SK-N-SH (cell line): ENCODE results near the gene GCC1. TPM values are rescaled to one million over a fixed set of nuclear protein-coding genes. Genes with fewer than 3 reads are reported as not detected.

ENCODE experiments used
- CTCF ChIA-PET: fragments of 300-600, 350-600 bp; formaldehyde crosslinking; extraction: SDS; loops from one replicate; lab custom pipeline; 2021; lab: Yijun Ruan, JAX
- POLR2A ChIA-PET: fragments of 350-600 bp; sonication (Branson Sonifier 250); formaldehyde crosslinking; extraction: SDS; loops from one replicate; lab custom pipeline; 2020; ENCODE audit warnings: antibody characterized with exemption, inconsistent platforms; lab: Yijun Ruan, JAX
- DNase-seq: peaks from one replicate; pipeline ENCODE4 v3.0.0; 2012
- H2AFZ ChIP-seq: fragments of 200-600 bp; sonication (generic); 2 replicates; pipeline ENCODE4 v1.8.1; 2016; ENCODE audit warnings: antibody characterized with exemption, mild to moderate bottlenecking, low read depth
- H3F3A ChIP-seq: fragments of 200-600 bp; sonication (generic); replicated peaks from 2 replicates; pipeline ENCODE3; 2016; ENCODE audit warnings: antibody characterized with exemption, mild to moderate bottlenecking; ENCODE audit not compliant: insufficient read depth
- H3K27ac ChIP-seq, 2 experiments: fragments of 200-500 bp in 1 of 2; fragments of 200-600 bp in 1 of 2; sonication (Bioruptor generic) in 1 of 2; sonication (generic), shearing (Covaris generic) in 1 of 2; 2 replicates each; pipeline versions ENCODE4 v1.5.1 to v1.6.1; 2014 to 2016; ENCODE audit warnings: low read depth in 2 of 2, inconsistent platforms in 1 of 2, low read length in 1 of 2, mild to moderate bottlenecking in 1 of 2, mixed read lengths in 1 of 2
- H3K27me3 ChIP-seq: fragments of 200-600 bp; sonication (generic), shearing (Covaris generic); 2 replicates; pipeline ENCODE4 v1.6.1; 2016; ENCODE audit warnings: mixed run types; ENCODE audit not compliant: insufficient read depth
- H3K36me3 ChIP-seq, 2 experiments: fragments of 200-500 bp in 1 of 2; fragments of 200-600 bp in 1 of 2; sonication (Bioruptor generic) in 1 of 2; sonication (generic) in 1 of 2; replicated peaks in 1 of 2; 2 replicates each; pipeline versions ENCODE3 to v1.5.1; 2014 to 2016; ENCODE audit warnings: low read length in 1 of 2, mild to moderate bottlenecking in 1 of 2; ENCODE audit not compliant: insufficient read depth in 2 of 2, control insufficient read depth in 1 of 2
- H3K4me1 ChIP-seq, 2 experiments: fragments of 200-500 bp in 1 of 2; fragments of 200-600 bp in 1 of 2; sonication (Bioruptor generic) in 1 of 2; sonication (generic), shearing (Covaris generic) in 1 of 2; 2 replicates each; pipeline versions ENCODE4 v1.5.1 to v1.6.1; 2014 to 2016; ENCODE audit warnings: low read depth in 1 of 2, low read length in 1 of 2, mixed run types in 1 of 2; ENCODE audit not compliant: insufficient read depth in 2 of 2, control insufficient read depth in 1 of 2
- H3K4me2 ChIP-seq: fragments of 200-600 bp; sonication (generic), shearing (Covaris generic); 2 replicates; pipeline ENCODE4 v1.6.1; 2017; ENCODE audit warnings: mixed run types
- H3K4me3 ChIP-seq, 2 experiments: fragments of 200-500 bp in 1 of 2; fragments of 200-600 bp in 1 of 2; sonication (Bioruptor generic) in 1 of 2; sonication (generic), shearing (Covaris generic) in 1 of 2; 2 replicates each; pipeline versions ENCODE4 v1.5.1 to v1.8.1; 2014 to 2016; ENCODE audit warnings: low read depth in 2 of 2, inconsistent platforms in 1 of 2, low read length in 1 of 2, mild to moderate bottlenecking in 1 of 2, mixed read lengths in 1 of 2, moderate library complexity in 1 of 2
- H3K79me2 ChIP-seq: fragments of 200-600 bp; sonication (generic); 2 replicates; pipeline ENCODE4 v1.8.1; 2017; ENCODE audit warnings: mild to moderate bottlenecking; ENCODE audit not compliant: insufficient read depth
- H3K9ac ChIP-seq: fragments of 200-600 bp; sonication (generic); 2 replicates; pipeline ENCODE4 v1.6.1; 2017; ENCODE audit warnings: mixed run types
- H3K9me2 ChIP-seq: fragments of 200-600 bp; sonication (generic); 2 replicates; pipeline ENCODE4 v1.6.1; 2017; ENCODE audit warnings: mixed run types
- H3K9me3 ChIP-seq: fragments of 200-600 bp; sonication (generic); 2 replicates; pipeline ENCODE4 v1.6.1; 2017; ENCODE audit warnings: mixed run types, mild to moderate bottlenecking, moderate library complexity
- H4K20me1 ChIP-seq: fragments of 200-600 bp; sonication (generic); 2 replicates; pipeline ENCODE4 v1.6.1; 2017; ENCODE audit warnings: mild to moderate bottlenecking, mixed run types; ENCODE audit not compliant: insufficient read depth
- CHD2 ChIP-seq: fragments of 150-350 bp; IDR thresholded peaks from 2 replicates; pipeline ENCODE4 v1.6.1; 2018; ENCODE audit warnings: low read length; ENCODE audit not compliant: partially characterized antibody
- ELF1 ChIP-seq: IDR thresholded peaks from 2 replicates; pipeline ENCODE4 v1.4.0; 2012
- EP300 ChIP-seq, 2 experiments: IDR thresholded peaks; 2 replicates each; pipeline versions ENCODE4 v1.4.0 to v1.6.1; 2012; ENCODE audit warnings: borderline replicate concordance in 1 of 2, low read depth in 1 of 2, low read length in 1 of 2
- EZH2phosphoT487 ChIP-seq: fragments of 200-600 bp; sonication (generic); IDR thresholded peaks from 2 replicates; pipeline ENCODE4 v1.6.1; 2017; ENCODE audit warnings: low read depth, mixed run types, mild to moderate bottlenecking, antibody characterized with exemption, moderate library complexity, borderline replicate concordance
- FOSL2 ChIP-seq: IDR thresholded peaks from 2 replicates; pipeline ENCODE4 v1.4.0; 2012; ENCODE audit warnings: low read depth, mild to moderate bottlenecking, moderate library complexity, borderline replicate concordance
- GATA2 ChIP-seq: sonication (generic); formaldehyde crosslinking; IDR thresholded peaks from 2 replicates; pipeline ENCODE4 v1.5.0; 2020; ENCODE audit warnings: mild to moderate bottlenecking, missing genetic modification reagents
- JUND ChIP-seq: IDR thresholded peaks from 2 replicates; pipeline ENCODE4 v1.4.0; 2012
- MEF2A ChIP-seq: IDR thresholded peaks from 2 replicates; pipeline ENCODE4 v1.4.0; 2012; ENCODE audit warnings: low read depth, borderline replicate concordance
- MXI1 ChIP-seq: IDR thresholded peaks from 2 replicates; pipeline ENCODE4 v1.6.1; 2012; ENCODE audit warnings: mild to moderate bottlenecking, low read depth, low read length, improper control_type of control experiment
- NRF1 ChIP-seq: IDR thresholded peaks from 2 replicates; pipeline ENCODE4 v1.6.1; 2012; ENCODE audit warnings: low read depth, mild to moderate bottlenecking, low read length
- RAD21 ChIP-seq: IDR thresholded peaks from 2 replicates; pipeline ENCODE4 v1.6.1; 2012; ENCODE audit warnings: mild to moderate bottlenecking, low read length
- RCOR1 ChIP-seq: fragments of 150-350 bp; IDR thresholded peaks from 2 replicates; pipeline ENCODE4 v1.6.1; 2017; ENCODE audit warnings: antibody characterized with exemption, low read length
- RXRA ChIP-seq: IDR thresholded peaks from 2 replicates; pipeline ENCODE4 v1.4.0; 2012; ENCODE audit warnings: low read depth, mild to moderate bottlenecking, borderline replicate concordance
- SIN3A ChIP-seq: IDR thresholded peaks from 2 replicates; pipeline ENCODE4 v1.6.1; 2012; ENCODE audit warnings: low read depth, mild to moderate bottlenecking, low read length, moderate library complexity, borderline replicate concordance
- TCF12 ChIP-seq: IDR thresholded peaks from 2 replicates; pipeline ENCODE4 v1.4.0; 2012
- TEAD4 ChIP-seq: IDR thresholded peaks from 2 replicates; pipeline ENCODE4 v1.4.0; 2012; ENCODE audit warnings: mild to moderate bottlenecking, borderline replicate concordance; ENCODE audit not compliant: insufficient read depth
- YY1 ChIP-seq: IDR thresholded peaks from 2 replicates; pipeline ENCODE4 v1.4.0; 2012; ENCODE audit warnings: low read depth, mild to moderate bottlenecking
- WGBS: methylation state at CpG from one replicate; pipeline ENCODE4 v1.1.6; 2017; ENCODE audit warnings: low lambda C conversion rate; 5-methylcytosine and 5-hydroxymethylcytosine counted together
- polyA plus RNA-seq, 3 experiments: library from polyadenylated mRNA; depleted of rRNA; stranded (reverse); fragments of >200 nt; gene quantifications; 2 replicates each; pipeline ENCODE4 v1.2.3, GENCODE V29; 2012
- TF ChIP-seq, protein P1 (sequence below): fragments of 150-350 bp; IDR thresholded peaks from 2 replicates; pipeline ENCODE4 v1.6.1; 2016; ENCODE audit warnings: mild to moderate bottlenecking, low read depth, low read length
- TF ChIP-seq, protein P2 (sequence below): fragments of 200-600 bp; sonication (generic); IDR thresholded peaks from 2 replicates; pipeline ENCODE4 v1.6.1; 2017; ENCODE audit warnings: antibody characterized with exemption, mild to moderate bottlenecking, moderate library complexity
- TF ChIP-seq, protein P3 (sequence below): IDR thresholded peaks from 2 replicates; pipeline ENCODE4 v1.6.1; 2012; ENCODE audit warnings: mild to moderate bottlenecking, low read depth, low read length, moderate library complexity

GCC1 gene
- polyA plus RNA-seq, 1 of the 3 experiments (the other 2 are of a cell fraction): 8.4 TPM

- TF ChIP-seq, protein P1, sequence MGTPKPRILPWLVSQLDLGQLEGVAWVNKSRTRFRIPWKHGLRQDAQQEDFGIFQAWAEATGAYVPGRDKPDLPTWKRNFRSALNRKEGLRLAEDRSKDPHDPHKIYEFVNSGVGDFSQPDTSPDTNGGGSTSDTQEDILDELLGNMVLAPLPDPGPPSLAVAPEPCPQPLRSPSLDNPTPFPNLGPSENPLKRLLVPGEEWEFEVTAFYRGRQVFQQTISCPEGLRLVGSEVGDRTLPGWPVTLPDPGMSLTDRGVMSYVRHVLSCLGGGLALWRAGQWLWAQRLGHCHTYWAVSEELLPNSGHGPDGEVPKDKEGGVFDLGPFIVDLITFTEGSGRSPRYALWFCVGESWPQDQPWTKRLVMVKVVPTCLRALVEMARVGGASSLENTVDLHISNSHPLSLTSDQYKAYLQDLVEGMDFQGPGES: no peak
- no peak for TF ChIP-seq FOSL2
- TF ChIP-seq RAD21: peak; percentile 80
- TF ChIP-seq NRF1: no peak
- no peak for TF ChIP-seq TEAD4
- TF ChIP-seq TCF12: peak; percentile 4; the same call in 1 of the 2 replicates
- TF ChIP-seq, protein P2, sequence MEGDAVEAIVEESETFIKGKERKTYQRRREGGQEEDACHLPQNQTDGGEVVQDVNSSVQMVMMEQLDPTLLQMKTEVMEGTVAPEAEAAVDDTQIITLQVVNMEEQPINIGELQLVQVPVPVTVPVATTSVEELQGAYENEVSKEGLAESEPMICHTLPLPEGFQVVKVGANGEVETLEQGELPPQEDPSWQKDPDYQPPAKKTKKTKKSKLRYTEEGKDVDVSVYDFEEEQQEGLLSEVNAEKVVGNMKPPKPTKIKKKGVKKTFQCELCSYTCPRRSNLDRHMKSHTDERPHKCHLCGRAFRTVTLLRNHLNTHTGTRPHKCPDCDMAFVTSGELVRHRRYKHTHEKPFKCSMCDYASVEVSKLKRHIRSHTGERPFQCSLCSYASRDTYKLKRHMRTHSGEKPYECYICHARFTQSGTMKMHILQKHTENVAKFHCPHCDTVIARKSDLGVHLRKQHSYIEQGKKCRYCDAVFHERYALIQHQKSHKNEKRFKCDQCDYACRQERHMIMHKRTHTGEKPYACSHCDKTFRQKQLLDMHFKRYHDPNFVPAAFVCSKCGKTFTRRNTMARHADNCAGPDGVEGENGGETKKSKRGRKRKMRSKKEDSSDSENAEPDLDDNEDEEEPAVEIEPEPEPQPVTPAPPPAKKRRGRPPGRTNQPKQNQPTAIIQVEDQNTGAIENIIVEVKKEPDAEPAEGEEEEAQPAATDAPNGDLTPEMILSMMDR: peak; percentile 77
These were observed 3.5 kb upstream of the GCC1 start (continued) for GRCh38 chr7:127588697-127589482.

DNA sequence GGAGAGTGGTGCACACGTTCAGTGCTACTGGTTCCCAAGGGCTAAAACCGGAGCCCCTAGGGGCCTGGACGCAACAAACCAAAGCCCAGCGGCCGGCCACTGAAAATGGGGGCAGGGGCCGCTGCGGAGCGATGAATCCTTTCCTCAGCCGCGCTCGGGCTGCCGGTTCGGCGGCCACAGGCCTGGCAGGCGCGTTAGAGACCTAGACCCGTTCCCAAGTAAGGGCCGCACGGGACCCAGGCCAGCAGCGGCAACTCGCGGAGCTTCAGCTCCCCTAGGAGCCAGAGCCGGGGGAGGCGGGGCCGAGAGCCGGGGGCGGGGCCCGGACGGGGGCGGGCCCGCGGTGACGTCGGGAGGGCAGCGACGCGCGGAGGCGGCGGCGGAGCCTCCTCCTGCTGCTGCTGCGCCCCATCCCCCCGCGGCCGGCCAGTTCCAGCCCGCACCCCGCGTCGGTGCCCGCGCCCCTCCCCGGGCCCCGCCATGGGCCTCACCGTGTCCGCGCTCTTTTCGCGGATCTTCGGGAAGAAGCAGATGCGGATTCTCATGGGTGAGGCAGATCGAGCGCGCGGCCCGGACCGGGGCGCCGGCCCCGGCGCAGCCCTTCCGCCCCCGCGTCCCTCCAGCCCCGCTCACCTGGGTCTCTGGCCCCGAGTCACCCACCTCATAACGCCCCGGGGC, 2.8 kb upstream of the GCC1 start, which contains the start of gene ARF5:
Gene ARF5, plus strand, starts transcription at position 393 of the 678 bp plus-strand sequence. Its CDS starts 88 bp downstream, at position 481.
- ChIA-PET POLR2A (interaction anchor here (1.1 kb wide), 1 partner anchor 63 kb away, joined by 5 read pairs; the partner anchor contains the start of gene SND1), CTCF (interaction anchor here (0.6 to 7.9 kb wide), 28 partner anchors 10 to 759 kb away, joined by 3 to 78 read pairs (median 4); partner anchors contain the start of gene PAX4)
- Histone ChIP-seq H3K4me3 (peak within 1 kb of the TSS; percentile 96 to 100), H2AFZ (peak within 1 kb of the TSS; percentile 90), H3K4me1 (peaks cover 10 to 38% of the 10 kb centered on the region in 2 experiments; a peak in 3 of 4 replicates), H3K27ac (peak within 1 kb of the TSS; percentile 62 to 84), H3K9ac (peak within 1 kb of the TSS; percentile 91), H3K4me2 (peak within 1 kb of the TSS; percentile 98), H3F3A (peaks cover 6% of the 10 kb centered on the region), H3K36me3 (peaks cover 20 to 27% of the 10 kb centered on the region in 2 experiments), H3K9me3 (no peaks in the 10 kb centered on the region), H4K20me1 (peaks cover 24% of the 10 kb centered on the region), H3K27me3 (no peaks in the 10 kb centered on the region), H3K79me2 (peaks cover 40% of the 10 kb centered on the region), H3K9me2 (no peaks in the 10 kb centered on the region)
- peak; percentile 100 for DNase-seq
- 19% methylated on average over 19 of the region's 77 CpGs for WGBS
- TF ChIP-seq RAD21 (no peak), RCOR1 (no peak), FOSL2 (no peak), ELF1 (no peak), TCF12 (no peak), MXI1 (no peak), YY1 (no peak), MEF2A (no peak), JUND (no peak), SIN3A (no peak; the same call in 1 of the 2 replicates), CHD2 (peak; percentile 91), NRF1 (no peak), EZH2phosphoT487 (no peak), RXRA (no peak), GATA2 (CRISPR knock-in tag) (no peak), EP300 (IDR thresholded peaks at IDR 0.05; ENCODE audit: borderline replicate concordance in 1 of 2, low read depth in 1 of 2, low read length in 1 of 2) (no peak)
- TF ChIP-seq, protein P3, sequence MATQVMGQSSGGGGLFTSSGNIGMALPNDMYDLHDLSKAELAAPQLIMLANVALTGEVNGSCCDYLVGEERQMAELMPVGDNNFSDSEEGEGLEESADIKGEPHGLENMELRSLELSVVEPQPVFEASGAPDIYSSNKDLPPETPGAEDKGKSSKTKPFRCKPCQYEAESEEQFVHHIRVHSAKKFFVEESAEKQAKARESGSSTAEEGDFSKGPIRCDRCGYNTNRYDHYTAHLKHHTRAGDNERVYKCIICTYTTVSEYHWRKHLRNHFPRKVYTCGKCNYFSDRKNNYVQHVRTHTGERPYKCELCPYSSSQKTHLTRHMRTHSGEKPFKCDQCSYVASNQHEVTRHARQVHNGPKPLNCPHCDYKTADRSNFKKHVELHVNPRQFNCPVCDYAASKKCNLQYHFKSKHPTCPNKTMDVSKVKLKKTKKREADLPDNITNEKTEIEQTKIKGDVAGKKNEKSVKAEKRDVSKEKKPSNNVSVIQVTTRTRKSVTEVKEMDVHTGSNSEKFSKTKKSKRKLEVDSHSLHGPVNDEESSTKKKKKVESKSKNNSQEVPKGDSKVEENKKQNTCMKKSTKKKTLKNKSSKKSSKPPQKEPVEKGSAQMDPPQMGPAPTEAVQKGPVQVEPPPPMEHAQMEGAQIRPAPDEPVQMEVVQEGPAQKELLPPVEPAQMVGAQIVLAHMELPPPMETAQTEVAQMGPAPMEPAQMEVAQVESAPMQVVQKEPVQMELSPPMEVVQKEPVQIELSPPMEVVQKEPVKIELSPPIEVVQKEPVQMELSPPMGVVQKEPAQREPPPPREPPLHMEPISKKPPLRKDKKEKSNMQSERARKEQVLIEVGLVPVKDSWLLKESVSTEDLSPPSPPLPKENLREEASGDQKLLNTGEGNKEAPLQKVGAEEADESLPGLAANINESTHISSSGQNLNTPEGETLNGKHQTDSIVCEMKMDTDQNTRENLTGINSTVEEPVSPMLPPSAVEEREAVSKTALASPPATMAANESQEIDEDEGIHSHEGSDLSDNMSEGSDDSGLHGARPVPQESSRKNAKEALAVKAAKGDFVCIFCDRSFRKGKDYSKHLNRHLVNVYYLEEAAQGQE: 0 out of 2 replicates have a peak, but pooled peaks have one; percentile 20
